ENCODE results near the gene C1orf35.

Gene C1orf35

GRCh38 chr1:228082918-228083870 is 19.9 kb downstream of the C1orf35 start:
- H3K4me3 ChIP-seq (ENCODE audit: low read depth, low read length): peak overlapping the region; percentile 97
- DNase-seq (ENCODE audit: low read depth): no peak
- no peak for TF ChIP-seq CTCF (IDR thresholded peaks at IDR 0.05; ENCODE audit: control insufficient read depth, extremely low read depth, insufficient read depth)

GRCh38 chr1:228082214-228082917 is 20.8 kb downstream of the C1orf35 start, which contains the start of gene ARF1:
Gene ARF1, plus strand, starts transcription at chr1:228082708. Its CDS starts 14,407 bp downstream, at chr1:228097115.
- DNase-seq (ENCODE audit: low read depth): peak; percentile 59
- peak within 1 kb of the TSS; percentile 97 for H3K4me3 ChIP-seq (ENCODE audit: low read depth, low read length)
- TF ChIP-seq CTCF (IDR thresholded peaks at IDR 0.05; ENCODE audit: control insufficient read depth, extremely low read depth, insufficient read depth): no peak

GRCh38 chr1:228081578-228082213 is 21.4 kb downstream of the C1orf35 start:
- no peak for TF ChIP-seq CTCF (IDR thresholded peaks at IDR 0.05; ENCODE audit: control insufficient read depth, extremely low read depth, insufficient read depth)
- DNase-seq (ENCODE audit: low read depth): no peak
- peak overlapping the region; percentile 97 for H3K4me3 ChIP-seq (ENCODE audit: low read depth, low read length)

GRCh38 chr1:228081144-228081543 is 22.0 kb downstream of the C1orf35 start:
- peak overlapping the region; percentile 97 for H3K4me3 ChIP-seq (ENCODE audit: low read depth, low read length)
- no peak for TF ChIP-seq CTCF (IDR thresholded peaks at IDR 0.05; ENCODE audit: control insufficient read depth, extremely low read depth, insufficient read depth)
- DNase-seq (ENCODE audit: low read depth): no peak

- no peak for DNase-seq (ENCODE audit: low read depth)
- no peak overlapping the region for H3K4me3 ChIP-seq (ENCODE audit: low read depth, low read length)
- TF ChIP-seq CTCF (IDR thresholded peaks at IDR 0.05; ENCODE audit: control insufficient read depth, extremely low read depth, insufficient read depth): no peak
Measured at GRCh38 chr1:228079601-228080263, 23.4 kb downstream of the C1orf35 start.

- no peak overlapping the region for H3K4me3 ChIP-seq (ENCODE audit: low read depth, low read length)
- TF ChIP-seq CTCF (IDR thresholded peaks at IDR 0.05; ENCODE audit: control insufficient read depth, extremely low read depth, insufficient read depth): no peak
Measured at GRCh38 chr1:228079013-228079412, 24.1 kb downstream of the C1orf35 start.

More at GRCh38 chr1:228079013-228079412, 24.1 kb downstream of the C1orf35 start:
- DNase-seq (ENCODE audit: low read depth): no peak

Data from LNCaP clone FGC (cell line).